ENCODE measurements around the gene LDHA.

- TF ChIP-seq CTCF (IDR thresholded peaks at IDR 0.05; ENCODE audit: low read depth, low read length) (no peak), EZH2phosphoT487 (IDR thresholded peaks at IDR 0.05; ENCODE audit: low read depth) (no peak)
Observed at GRCh38 chr11:18374956-18375355, 19.4 kb upstream of the LDHA start.
